Osteocyte (in vitro differentiated cells): Measurements from ENCODE around the gene DNALI1. TPM values are rescaled to one million over a fixed set of nuclear protein-coding genes. Genes with fewer than 3 reads are reported as not detected.

Source experiments
- DNase-seq: peaks from one replicate; pipeline ENCODE4 v3.0.0; 2021; ENCODE audit warnings: mixed read lengths; ENCODE audit not compliant: unreplicated experiment; ENCODE audit errors: extremely low spot score
- H3K27ac Mint-ChIP-seq: one replicate; pipeline ENCODE4 v1.8.0; 2021; ENCODE audit warnings: mild to moderate bottlenecking, mixed read lengths; ENCODE audit not compliant: unreplicated experiment
- H3K27me3 Mint-ChIP-seq: one replicate; pipeline ENCODE4 v1.8.0; 2021; ENCODE audit warnings: mixed read lengths; ENCODE audit not compliant: unreplicated experiment
- H3K36me3 Mint-ChIP-seq: one replicate; pipeline ENCODE4 v1.8.0; 2021; ENCODE audit warnings: mixed read lengths; ENCODE audit not compliant: unreplicated experiment
- H3K4me1 Mint-ChIP-seq: one replicate; pipeline ENCODE4 v1.8.0; 2021; ENCODE audit warnings: mixed read lengths; ENCODE audit not compliant: unreplicated experiment
- H3K4me3 Mint-ChIP-seq: one replicate; pipeline ENCODE4 v1.8.0; 2021; ENCODE audit warnings: mild to moderate bottlenecking, moderate library complexity, mixed read lengths; ENCODE audit not compliant: unreplicated experiment
- H3K9me3 Mint-ChIP-seq: one replicate; pipeline ENCODE4 v1.8.0; 2021; ENCODE audit warnings: mixed read lengths; ENCODE audit not compliant: unreplicated experiment
- total RNA-seq: library from RNA; stranded (reverse); gene quantifications from 2 replicates; pipeline ENCODE4 v1.2.1, GENCODE V29; 2021
- TF ChIP-seq, protein P1 (sequence below): fragments of 200-600 bp; sonication (generic); IDR thresholded peaks from 2 replicates; pipeline ENCODE4 v1.5.0; 2021; ENCODE audit warnings: antibody characterized with exemption, mild to moderate bottlenecking, moderate library complexity

Gene DNALI1
- total RNA-seq, 1 donor from 2014 or later, result 10.5 TPM

GRCh38 chr1:37605806-37606474, 49.2 kb downstream of the DNALI1 start:
- peaks cover 19% of the 10 kb centered on the region for H3K27me3 Mint-ChIP-seq
- H3K27ac Mint-ChIP-seq, result no peak overlapping the region
- no peaks in the 10 kb centered on the region for H3K36me3 Mint-ChIP-seq
- peaks cover 12% of the 10 kb centered on the region for H3K4me1 Mint-ChIP-seq
- TF ChIP-seq, protein P1, sequence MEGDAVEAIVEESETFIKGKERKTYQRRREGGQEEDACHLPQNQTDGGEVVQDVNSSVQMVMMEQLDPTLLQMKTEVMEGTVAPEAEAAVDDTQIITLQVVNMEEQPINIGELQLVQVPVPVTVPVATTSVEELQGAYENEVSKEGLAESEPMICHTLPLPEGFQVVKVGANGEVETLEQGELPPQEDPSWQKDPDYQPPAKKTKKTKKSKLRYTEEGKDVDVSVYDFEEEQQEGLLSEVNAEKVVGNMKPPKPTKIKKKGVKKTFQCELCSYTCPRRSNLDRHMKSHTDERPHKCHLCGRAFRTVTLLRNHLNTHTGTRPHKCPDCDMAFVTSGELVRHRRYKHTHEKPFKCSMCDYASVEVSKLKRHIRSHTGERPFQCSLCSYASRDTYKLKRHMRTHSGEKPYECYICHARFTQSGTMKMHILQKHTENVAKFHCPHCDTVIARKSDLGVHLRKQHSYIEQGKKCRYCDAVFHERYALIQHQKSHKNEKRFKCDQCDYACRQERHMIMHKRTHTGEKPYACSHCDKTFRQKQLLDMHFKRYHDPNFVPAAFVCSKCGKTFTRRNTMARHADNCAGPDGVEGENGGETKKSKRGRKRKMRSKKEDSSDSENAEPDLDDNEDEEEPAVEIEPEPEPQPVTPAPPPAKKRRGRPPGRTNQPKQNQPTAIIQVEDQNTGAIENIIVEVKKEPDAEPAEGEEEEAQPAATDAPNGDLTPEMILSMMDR, result no peak
- no peak overlapping the region for H3K4me3 Mint-ChIP-seq
- no peak for DNase-seq
- H3K9me3 Mint-ChIP-seq, result no peaks in the 10 kb centered on the region

- no peak overlapping the region for H3K4me3 Mint-ChIP-seq
- H3K4me1 Mint-ChIP-seq, result peaks cover 5% of the 10 kb centered on the region
- peaks cover 22% of the 10 kb centered on the region for H3K27me3 Mint-ChIP-seq
- TF ChIP-seq, protein P1, result no peak
- DNase-seq, result no peak
- H3K9me3 Mint-ChIP-seq, result no peaks in the 10 kb centered on the region
- no peaks in the 10 kb centered on the region for H3K36me3 Mint-ChIP-seq
- H3K27ac Mint-ChIP-seq, result no peak overlapping the region
Measured at GRCh38 chr1:37606481-37607263, 49.9 kb downstream of the DNALI1 start.

DNA sequence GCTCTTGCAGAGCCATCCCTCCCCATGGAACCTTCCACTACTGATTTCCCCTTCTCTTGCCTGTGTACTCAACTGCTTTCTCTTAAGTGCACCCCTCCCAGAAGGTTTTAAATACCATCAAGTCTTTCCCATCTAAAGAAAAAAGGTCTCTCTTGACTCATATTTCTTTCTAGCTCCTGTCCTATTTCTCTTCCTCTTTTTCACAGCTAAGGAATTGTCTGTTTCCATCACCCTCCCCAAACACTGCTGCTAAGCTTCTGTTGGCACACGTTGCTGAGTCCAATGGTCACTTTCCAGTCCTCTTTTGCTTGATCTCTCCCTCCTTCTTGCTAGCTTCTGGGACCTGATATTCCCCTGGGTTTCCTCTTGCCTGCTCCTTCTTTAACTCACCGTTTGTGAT, 52.3 kb downstream of the DNALI1 start:
- no peak overlapping the region for H3K27ac Mint-ChIP-seq
- TF ChIP-seq, protein P1, result no peak
- H3K4me1 Mint-ChIP-seq, result no peaks in the 10 kb centered on the region
- DNase-seq, result no peak
- peaks cover 20% of the 10 kb centered on the region for H3K27me3 Mint-ChIP-seq
- no peaks in the 10 kb centered on the region for H3K36me3 Mint-ChIP-seq
- H3K4me3 Mint-ChIP-seq, result no peak overlapping the region
- no peaks in the 10 kb centered on the region for H3K9me3 Mint-ChIP-seq

- Mint-ChIP-seq H3K36me3 (no peaks in the 10 kb centered on the region), H3K9me3 (no peaks in the 10 kb centered on the region), H3K4me1 (no peaks in the 10 kb centered on the region), H3K27ac (no peak overlapping the region), H3K4me3 (no peak overlapping the region), H3K27me3 (peaks cover 11% of the 10 kb centered on the region)
- TF ChIP-seq, protein P1, result no peak
- no peak for DNase-seq
Measured at GRCh38 chr1:37609994-37610393, 53.3 kb downstream of the DNALI1 start.

- H3K4me3 Mint-ChIP-seq, result no peak overlapping the region
- no peak for DNase-seq
- no peak overlapping the region for H3K27ac Mint-ChIP-seq
- TF ChIP-seq, protein P1, result no peak
- H3K36me3 Mint-ChIP-seq, result no peaks in the 10 kb centered on the region
- H3K9me3 Mint-ChIP-seq, result no peaks in the 10 kb centered on the region
- peaks cover 28% of the 10 kb centered on the region for H3K27me3 Mint-ChIP-seq
- no peaks in the 10 kb centered on the region for H3K4me1 Mint-ChIP-seq
Measured at GRCh38 chr1:37612186-37612585, 55.4 kb downstream of the DNALI1 start.
